CD14-positive monocyte (primary cell): ENCODE data around the gene KDM2A. TPM values are rescaled to one million over a fixed set of nuclear protein-coding genes. Genes with fewer than 3 reads are reported as not detected.
A peak's percentile ranks its signal among the peaks of the same experiment; 100 is the strongest.

Source experiments
- DNase-seq, 3 donors: peaks; one replicate each; pipeline ENCODE4 v3.0.0-alpha.2; 2011 to 2022
- H2AFZ ChIP-seq: 2 replicates; pipeline ENCODE4 v1.6.0; 2012; ENCODE audit warnings: mild to moderate bottlenecking, low read depth, low read length, inconsistent platforms; ENCODE audit not compliant: insufficient read depth, poor library complexity, severe bottlenecking
- H3K27ac ChIP-seq, 2 donors: 1 replicate in 1 of 2; 2 replicates in 1 of 2; pipeline ENCODE4 v1.5.1; 2012 to 2013; ENCODE audit warnings: low read length in 2 of 2, control low read depth in 1 of 2, inconsistent platforms in 1 of 2, low read depth in 1 of 2, mild to moderate bottlenecking in 1 of 2
- H3K27me3 ChIP-seq, 2 donors: one replicate each; pipeline versions ENCODE4 v1.6.0 to v1.6.1; 2011 to 2013; ENCODE audit warnings: low read length in 2 of 2; ENCODE audit not compliant: control insufficient read depth in 2 of 2, insufficient read depth in 2 of 2
- H3K36me3 ChIP-seq, 2 donors: replicated peaks in 1 of 2; 1 replicate in 1 of 2; 2 replicates in 1 of 2; pipeline versions ENCODE4 v1.5.1 to v1.6.1; 2012 to 2013; ENCODE audit warnings: low read length in 2 of 2, control low read depth in 1 of 2, inconsistent platforms in 1 of 2, mild to moderate bottlenecking in 1 of 2; ENCODE audit not compliant: insufficient read depth in 2 of 2, control insufficient read depth in 1 of 2
- H3K4me1 ChIP-seq, 2 donors: 1 replicate in 1 of 2; 2 replicates in 1 of 2; pipeline versions ENCODE4 v1.5.1 to v1.6.1; 2012 to 2013; ENCODE audit warnings: low read length in 2 of 2, control low read depth in 1 of 2, inconsistent platforms in 1 of 2, mild to moderate bottlenecking in 1 of 2, moderate library complexity in 1 of 2; ENCODE audit not compliant: insufficient read depth in 2 of 2, control insufficient read depth in 1 of 2
- H3K4me2 ChIP-seq: replicated peaks from 2 replicates; pipeline ENCODE3; 2012; ENCODE audit warnings: low read length, moderate library complexity, mild to moderate bottlenecking; ENCODE audit not compliant: poor library complexity, severe bottlenecking; ENCODE audit errors: extremely low read depth
- H3K4me3 ChIP-seq, 3 experiments: fragments of 200-600 bp in 1 of 3; sonication (generic) in 1 of 3; replicated peaks in 1 of 3; 1 replicate in 2 of 3; 2 replicates in 1 of 3; pipeline ENCODE4 v1.5.1; 2011 to 2013; ENCODE audit warnings: low read length in 3 of 3, mild to moderate bottlenecking in 3 of 3, control low read depth in 2 of 3, low read depth in 2 of 3, inconsistent platforms in 1 of 3, moderate library complexity in 1 of 3
- H3K79me2 ChIP-seq: 2 replicates; pipeline ENCODE4 v1.6.0; 2012; ENCODE audit warnings: mild to moderate bottlenecking, control low read depth, inconsistent platforms, low read length, moderate library complexity; ENCODE audit not compliant: insufficient read depth
- H3K9ac ChIP-seq: 2 replicates; pipeline ENCODE4 v1.6.0; 2017; ENCODE audit warnings: low read length, mild to moderate bottlenecking; ENCODE audit not compliant: insufficient read depth, poor library complexity, severe bottlenecking
- H3K9me3 ChIP-seq, 2 donors: replicated peaks in 1 of 2; 1 replicate in 1 of 2; 2 replicates in 1 of 2; pipeline versions ENCODE4 v1.5.1 to v1.6.1; 2012 to 2013; ENCODE audit warnings: low read length in 2 of 2, control low read depth in 1 of 2; ENCODE audit not compliant: control insufficient read depth in 1 of 2, insufficient read depth in 1 of 2
- H4K20me1 ChIP-seq: 2 replicates; pipeline ENCODE4 v1.6.0; 2012; ENCODE audit warnings: mild to moderate bottlenecking, low read length, control low read depth, moderate library complexity; ENCODE audit not compliant: insufficient read depth
- H3K27ac Mint-ChIP-seq, 7 donors: one replicate each; pipeline ENCODE4 v1.8.0; 2020; ENCODE audit warnings: mild to moderate bottlenecking in 7 of 7, mixed read lengths in 7 of 7, moderate library complexity in 6 of 7, inconsistent platforms in 2 of 7
- H3K27me3 Mint-ChIP-seq, 3 donors: one replicate each; pipeline ENCODE4 v1.8.0; 2021 to 2022; ENCODE audit warnings: low read depth in 3 of 3, mild to moderate bottlenecking in 3 of 3, mixed read lengths in 3 of 3, moderate library complexity in 3 of 3, inconsistent platforms in 1 of 3
- H3K36me3 Mint-ChIP-seq, 2 donors: one replicate each; pipeline ENCODE4 v1.8.0; 2020; ENCODE audit warnings: mixed read lengths in 2 of 2, inconsistent platforms in 1 of 2, mild to moderate bottlenecking in 1 of 2
- H3K4me1 Mint-ChIP-seq: one replicate; pipeline ENCODE4 v1.8.0; 2020; ENCODE audit warnings: mild to moderate bottlenecking, mixed read lengths
- H3K4me3 Mint-ChIP-seq, 2 donors: one replicate each; pipeline ENCODE4 v1.8.0; 2020; ENCODE audit warnings: mild to moderate bottlenecking in 2 of 2, mixed read lengths in 2 of 2, moderate library complexity in 1 of 2
- H3K9me3 Mint-ChIP-seq, 7 donors: one replicate each; pipeline ENCODE4 v1.8.0; 2020 to 2022; ENCODE audit warnings: mixed read lengths in 7 of 7, mild to moderate bottlenecking in 6 of 7, moderate library complexity in 6 of 7, inconsistent platforms in 2 of 7
- CTCF ChIP-seq: fragments of 200-600 bp; IDR thresholded peaks from one replicate; pipeline ENCODE4 v1.8.0; 2022; ENCODE audit warnings: antibody characterized with exemption, mild to moderate bottlenecking
- WGBS: methylation state at CpG from one replicate; pipeline ENCODE4 v1.1.5; 2013; ENCODE audit warnings: missing lambda C conversion rate; ENCODE audit not compliant: insufficient coverage; 5-methylcytosine and 5-hydroxymethylcytosine counted together
- intact Hi-C, 2 donors: fragments of 100-400 bp; cut with micrococcal nuclease; formaldehyde crosslinking; loops; one replicate each; pipeline versions ENCODE4 v1.15.0 to v1.15.1; 2023
- polyA plus RNA-seq, 3 donors: library from polyadenylated mRNA; depleted of rRNA in 1 of 3; unstranded in 2 of 3; stranded (reverse) in 1 of 3; fragments of 300-500 nt in 2 of 3; fragments of >200 nt in 1 of 3; fragmentation: Illumina TruSeq in 2 of 3; gene quantifications; 1 replicate in 2 of 3; 2 replicates in 1 of 3; pipeline ENCODE4 v1.2.3, GENCODE V29; 2012 to 2021

The KDM2A gene
- polyA plus RNA-seq, 3 donors, result 2.6 to 98.9 (median 3.9) TPM

GRCh38 chr11:67083786-67084366 lies 35.2 kb upstream of the KDM2A start:
- no peaks in the 10 kb centered on the region for H3K9me3 ChIP-seq
- Mint-ChIP-seq H3K4me1 (peaks cover 21% of the 10 kb centered on the region), H3K9me3 (no peaks in the 10 kb centered on the region), H3K27ac (no peak overlapping the region), H3K36me3 (peaks cover 0 to 2% of the 10 kb centered on the region in 2 donors), H3K4me3 (no peak overlapping the region), H3K27me3 (peaks cover 5 to 20% (median 14%) of the 10 kb centered on the region in 3 donors)
- intact Hi-C loops, result loop anchor here (5.0 to 10.0 kb wide), 2 partner anchors 61 to 83 kb away; no protein-coding TSS in a partner anchor
- H3K36me3 ChIP-seq, result no peaks in the 10 kb centered on the region
- DNase-seq, result no peak
- H4K20me1 ChIP-seq, result no peaks in the 10 kb centered on the region
- WGBS, result 88% methylated on average over 5 of the region's 8 CpGs
- no peak overlapping the region for H3K4me3 ChIP-seq
- peaks cover 12 to 18% of the 10 kb centered on the region in 2 donors for H3K4me1 ChIP-seq
- no peak overlapping the region for H3K4me2 ChIP-seq
- no peak overlapping the region for H3K9ac ChIP-seq
- no peak for TF ChIP-seq CTCF
- H2AFZ ChIP-seq, result no peak overlapping the region
- H3K79me2 ChIP-seq, result no peaks in the 10 kb centered on the region
- no peak overlapping the region for H3K27ac ChIP-seq
- H3K27me3 ChIP-seq, result peaks cover 0 to 8% of the 10 kb centered on the region in 2 donors

GRCh38 chr11:67085617-67086016 lies 33.4 kb upstream of the KDM2A start:
- peaks cover 0 to 2% of the 10 kb centered on the region in 2 donors for H3K36me3 Mint-ChIP-seq
- Histone ChIP-seq H3K4me3 (no peak overlapping the region), H3K79me2 (no peaks in the 10 kb centered on the region), H3K4me2 (no peak overlapping the region), H3K27me3 (peaks cover 0 to 8% of the 10 kb centered on the region in 2 donors), H3K4me1 (peaks cover 12 to 14% of the 10 kb centered on the region in 2 donors), H3K27ac (no peak overlapping the region), H3K9ac (no peak overlapping the region), H3K9me3 (no peaks in the 10 kb centered on the region), H3K36me3 (no peaks in the 10 kb centered on the region), H4K20me1 (no peaks in the 10 kb centered on the region), H2AFZ (no peak overlapping the region)
- peaks cover 5 to 20% (median 14%) of the 10 kb centered on the region in 3 donors for H3K27me3 Mint-ChIP-seq
- peaks cover 16% of the 10 kb centered on the region for H3K4me1 Mint-ChIP-seq
- 97% methylated on average over 4 of the region's 5 CpGs for WGBS
- no peak for DNase-seq
- H3K4me3 Mint-ChIP-seq, result no peak overlapping the region
- no peaks in the 10 kb centered on the region for H3K9me3 Mint-ChIP-seq
- intact Hi-C loops, result loop anchor here in 1 of 2 donors (10.0 kb wide), 1 partner anchor 59 kb away; no protein-coding TSS in a partner anchor
- TF ChIP-seq CTCF, result no peak
- peak overlapping the region in 1 of 7 donors; percentile 37 for H3K27ac Mint-ChIP-seq
